ENCODE results near the gene LAMC3. TPM values are rescaled to one million over a fixed set of nuclear protein-coding genes. Genes with fewer than 3 reads are reported as not detected.
A peak's percentile ranks its signal among the peaks of the same experiment; 100 is the strongest.

LAMC3 gene
- total RNA-seq, 1 donor from 2014 or later: not detected

DNA sequence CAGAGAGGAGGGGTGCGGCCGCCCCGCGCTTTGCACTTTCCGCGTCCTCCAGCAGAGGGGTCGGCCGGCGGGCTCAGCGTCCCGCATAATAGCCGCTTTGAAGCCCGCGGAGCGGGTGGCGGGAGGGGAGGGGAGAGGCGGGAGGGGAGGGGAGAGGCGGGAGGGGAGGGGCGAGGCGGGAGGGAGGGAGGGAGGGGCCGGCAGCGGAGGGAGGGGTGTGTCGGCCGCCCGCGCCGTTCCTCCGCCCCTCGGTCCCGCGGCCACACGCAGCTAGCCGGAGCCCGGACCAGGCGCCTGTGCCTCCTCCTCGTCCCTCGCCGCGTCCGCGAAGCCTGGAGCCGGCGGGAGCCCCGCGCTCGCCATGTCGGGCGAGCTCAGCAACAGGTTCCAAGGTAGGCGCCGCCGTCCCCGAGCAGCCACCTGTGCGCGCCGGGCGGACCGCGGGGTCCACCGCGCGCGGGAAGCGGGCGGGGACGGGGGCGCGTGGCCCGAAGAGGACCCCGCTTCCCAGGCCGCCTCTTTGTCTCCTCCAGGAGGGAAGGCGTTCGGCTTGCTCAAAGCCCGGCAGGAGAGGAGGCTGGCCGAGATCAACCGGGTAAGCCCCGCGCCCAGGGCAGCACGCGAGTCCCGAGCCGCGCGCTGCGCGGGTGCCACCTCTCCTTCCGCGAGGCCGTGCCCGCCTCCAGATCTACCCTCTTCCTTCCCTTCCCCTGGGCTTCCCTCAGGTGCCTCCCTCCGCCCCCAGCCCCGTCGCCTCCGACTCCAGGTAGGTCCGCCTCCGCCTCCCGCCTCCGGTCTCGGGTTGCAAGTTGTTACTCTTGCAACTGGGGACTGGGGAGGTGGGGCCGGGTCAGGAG is 87.5 kb downstream of the LAMC3 start, which contains the start of gene AIF1L:
Gene AIF1L (plus strand): TSS at position 263 of the 857 bp plus-strand sequence. CDS start 99 bp downstream, at position 362.
- Histone ChIP-seq H3K4me2 (peak within 1 kb of the TSS; percentile 87), H4K20me1 (ENCODE audit: low read depth) (peaks cover 15% of the 10 kb centered on the region), H3K9me3 (ENCODE audit: low read depth) (no peaks in the 10 kb centered on the region), H3K9ac (peak within 1 kb of the TSS; percentile 52), H3K4me3 (peak within 1 kb of the TSS; percentile 79), H3K79me2 (ENCODE audit: low read depth) (peaks cover 36% of the 10 kb centered on the region), H3K4me1 (peaks cover 21% of the 10 kb centered on the region), H3K27me3 (no peaks in the 10 kb centered on the region), H3F3A (ENCODE audit: low read depth) (peaks cover 31% of the 10 kb centered on the region), H3K27ac (no peak within 1 kb of the TSS), H3K36me3 (no peaks in the 10 kb centered on the region), H2AFZ (replicated peaks) (peak within 1 kb of the TSS; percentile 80)
- Mint-ChIP-seq H3K27me3 (ENCODE audit: insufficient read depth, low read depth) (peaks cover 10% of the 10 kb centered on the region), H3K4me1 (peaks cover 28% of the 10 kb centered on the region), H3K27ac (peak within 1 kb of the TSS; percentile 93), H3K36me3 (no peaks in the 10 kb centered on the region), H3K4me3 (peak within 1 kb of the TSS; percentile 90), H3K9me3 (no peaks in the 10 kb centered on the region)
- peak; percentile 18 for TF ChIP-seq EZH2 (IDR thresholded peaks at IDR 0.05)
- TF ChIP-seq, protein P1, sequence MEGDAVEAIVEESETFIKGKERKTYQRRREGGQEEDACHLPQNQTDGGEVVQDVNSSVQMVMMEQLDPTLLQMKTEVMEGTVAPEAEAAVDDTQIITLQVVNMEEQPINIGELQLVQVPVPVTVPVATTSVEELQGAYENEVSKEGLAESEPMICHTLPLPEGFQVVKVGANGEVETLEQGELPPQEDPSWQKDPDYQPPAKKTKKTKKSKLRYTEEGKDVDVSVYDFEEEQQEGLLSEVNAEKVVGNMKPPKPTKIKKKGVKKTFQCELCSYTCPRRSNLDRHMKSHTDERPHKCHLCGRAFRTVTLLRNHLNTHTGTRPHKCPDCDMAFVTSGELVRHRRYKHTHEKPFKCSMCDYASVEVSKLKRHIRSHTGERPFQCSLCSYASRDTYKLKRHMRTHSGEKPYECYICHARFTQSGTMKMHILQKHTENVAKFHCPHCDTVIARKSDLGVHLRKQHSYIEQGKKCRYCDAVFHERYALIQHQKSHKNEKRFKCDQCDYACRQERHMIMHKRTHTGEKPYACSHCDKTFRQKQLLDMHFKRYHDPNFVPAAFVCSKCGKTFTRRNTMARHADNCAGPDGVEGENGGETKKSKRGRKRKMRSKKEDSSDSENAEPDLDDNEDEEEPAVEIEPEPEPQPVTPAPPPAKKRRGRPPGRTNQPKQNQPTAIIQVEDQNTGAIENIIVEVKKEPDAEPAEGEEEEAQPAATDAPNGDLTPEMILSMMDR (IDR thresholded peaks at IDR 0.05): peak; percentile 51
- TF ChIP-seq EZH2phosphoT487 (IDR thresholded peaks at IDR 0.05): no peak
- peak; percentile 94 for DNase-seq (ENCODE audit: low spot score)

DNA sequence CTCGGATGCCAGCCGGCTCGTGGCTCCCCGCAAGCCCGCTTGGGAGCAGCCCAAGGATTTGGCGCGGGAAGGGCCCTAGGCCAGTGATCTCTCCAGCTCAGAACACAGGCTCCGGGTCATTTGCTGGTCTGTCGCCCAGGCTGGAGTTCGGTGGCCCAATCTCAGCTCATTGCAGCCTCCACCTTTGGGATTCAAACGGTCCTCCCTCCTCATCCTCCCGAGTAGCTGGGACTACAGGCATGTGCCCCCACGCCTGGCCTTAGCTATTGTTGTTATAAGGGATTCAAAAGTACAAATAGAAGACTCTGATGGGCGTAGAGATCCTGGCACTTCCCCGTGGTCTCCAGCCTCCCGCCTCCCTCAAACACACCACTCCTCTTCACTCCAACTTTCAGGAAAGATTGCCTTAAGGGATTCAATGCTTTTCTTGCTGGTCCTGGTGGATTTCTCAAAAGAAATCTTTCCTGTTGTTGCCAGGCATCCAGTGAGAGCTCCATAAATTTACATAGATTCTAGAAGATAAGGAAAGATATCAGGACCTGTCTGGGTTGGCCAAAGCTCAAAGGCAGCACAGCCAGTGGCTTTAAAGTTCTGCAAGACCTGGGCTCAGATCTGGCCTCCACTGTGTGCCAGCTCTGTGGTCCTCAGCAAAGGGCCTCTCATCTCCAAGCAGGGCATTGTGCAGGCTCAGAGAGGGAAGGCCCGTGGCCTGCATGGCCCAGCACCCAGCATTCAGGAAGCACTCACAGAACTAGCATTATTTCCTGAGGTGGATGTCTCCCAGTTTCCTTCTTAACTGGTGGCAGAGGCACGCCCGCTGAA is 88.4 kb downstream of the LAMC3 start:
- Mint-ChIP-seq H3K4me1 (peaks cover 25% of the 10 kb centered on the region), H3K9me3 (no peaks in the 10 kb centered on the region), H3K27ac (no peak overlapping the region), H3K36me3 (no peaks in the 10 kb centered on the region), H3K27me3 (ENCODE audit: insufficient read depth, low read depth) (peaks cover 10% of the 10 kb centered on the region), H3K4me3 (peak overlapping the region; percentile 85)
- peaks cover 21% of the 10 kb centered on the region for H3K4me1 ChIP-seq
- peaks cover 15% of the 10 kb centered on the region for H4K20me1 ChIP-seq (ENCODE audit: low read depth)
- H3K4me3 ChIP-seq: peak overlapping the region; percentile 79
- no peaks in the 10 kb centered on the region for H3K36me3 ChIP-seq
- no peaks in the 10 kb centered on the region for H3K9me3 ChIP-seq (ENCODE audit: low read depth)
- H3K27ac ChIP-seq: no peak overlapping the region
- peaks cover 31% of the 10 kb centered on the region for H3F3A ChIP-seq (ENCODE audit: low read depth)
- H3K9ac ChIP-seq: peak overlapping the region; percentile 52
- DNase-seq (ENCODE audit: low spot score): no peak
- TF ChIP-seq, protein P1 (IDR thresholded peaks at IDR 0.05): no peak
- no peak for TF ChIP-seq EZH2 (IDR thresholded peaks at IDR 0.05)
- no peak for TF ChIP-seq EZH2phosphoT487 (IDR thresholded peaks at IDR 0.05)
- H3K79me2 ChIP-seq (ENCODE audit: low read depth): peaks cover 39% of the 10 kb centered on the region
- H3K4me2 ChIP-seq: peak overlapping the region; percentile 87
- H2AFZ ChIP-seq (replicated peaks): peak overlapping the region; percentile 80
- no peaks in the 10 kb centered on the region for H3K27me3 ChIP-seq

DNA sequence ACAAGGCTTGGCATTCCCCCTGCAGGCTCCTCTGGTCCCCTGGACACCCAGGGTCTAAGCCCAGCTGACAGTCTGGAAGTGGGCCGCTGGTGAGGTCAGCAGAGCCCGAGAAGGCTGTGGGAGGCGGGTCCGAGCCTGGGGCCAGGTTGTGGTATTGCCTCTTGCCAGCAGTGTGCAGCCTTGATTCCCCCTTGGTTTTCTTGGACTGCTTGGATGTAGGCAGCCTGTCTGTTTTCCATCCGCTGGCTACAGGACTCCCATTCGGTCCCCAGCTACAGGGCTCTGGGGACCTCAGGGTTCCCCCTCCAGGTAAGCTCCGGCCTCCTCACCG is 88.9 kb downstream of the LAMC3 start:
- DNase-seq (ENCODE audit: low spot score): no peak
- Mint-ChIP-seq H3K9me3 (no peaks in the 10 kb centered on the region), H3K36me3 (no peaks in the 10 kb centered on the region), H3K4me1 (peaks cover 28% of the 10 kb centered on the region), H3K27me3 (ENCODE audit: insufficient read depth, low read depth) (peaks cover 10% of the 10 kb centered on the region), H3K27ac (no peak overlapping the region), H3K4me3 (peak overlapping the region; percentile 73)
- no peak overlapping the region for H3K9ac ChIP-seq
- H3K36me3 ChIP-seq: no peaks in the 10 kb centered on the region
- peaks cover 39% of the 10 kb centered on the region for H3K79me2 ChIP-seq (ENCODE audit: low read depth)
- H3K27me3 ChIP-seq: no peaks in the 10 kb centered on the region
- peak overlapping the region; percentile 79 for H3K4me3 ChIP-seq
- no peak overlapping the region for H2AFZ ChIP-seq (replicated peaks)
- H4K20me1 ChIP-seq (ENCODE audit: low read depth): peaks cover 15% of the 10 kb centered on the region
- H3K9me3 ChIP-seq (ENCODE audit: low read depth): no peaks in the 10 kb centered on the region
- TF ChIP-seq EZH2 (IDR thresholded peaks at IDR 0.05) (no peak), EZH2phosphoT487 (IDR thresholded peaks at IDR 0.05) (no peak)
- TF ChIP-seq, protein P1 (IDR thresholded peaks at IDR 0.05): no peak
- peaks cover 31% of the 10 kb centered on the region for H3F3A ChIP-seq (ENCODE audit: low read depth)
- H3K27ac ChIP-seq: no peak overlapping the region
- H3K4me1 ChIP-seq: peaks cover 21% of the 10 kb centered on the region
- peak overlapping the region; percentile 87 for H3K4me2 ChIP-seq

All from neural progenitor cell (in vitro differentiated cells).